Keratinocyte (primary cell): ENCODE measurements around the gene PRDX1. TPM values are rescaled to one million over a fixed set of nuclear protein-coding genes. Genes with fewer than 3 reads are reported as not detected.

Experiments used
- DNase-seq: peaks from one replicate; pipeline ENCODE4 v3.0.0-alpha.2; 2011; ENCODE audit warnings: low read depth, missing footprints, low spot score
- FAIRE-seq: peaks from 2 replicates; lab custom pipeline; 2011; peaks lifted over from hg19 to GRCh38; lab: Jason Lieb, UNC
- H2AFZ ChIP-seq: 2 replicates; pipeline ENCODE4 v1.6.0; 2012; ENCODE audit warnings: low read length, control low read depth, inconsistent platforms; ENCODE audit not compliant: control insufficient read depth
- H3K27ac ChIP-seq: 2 replicates; pipeline ENCODE4 v1.5.1; 2011; ENCODE audit warnings: low read length; ENCODE audit not compliant: control insufficient read depth, insufficient read depth
- H3K27me3 ChIP-seq: 3 replicates; pipeline ENCODE4 v1.6.0; 2011; ENCODE audit warnings: low read length; ENCODE audit not compliant: control insufficient read depth, insufficient read depth; ENCODE audit errors: extremely low read depth
- H3K36me3 ChIP-seq, 2 experiments: 2 replicates in 1 of 2; 3 replicates in 1 of 2; pipeline ENCODE4 v1.5.1; 2011; ENCODE audit warnings: low read length in 2 of 2, mild to moderate bottlenecking in 1 of 2; ENCODE audit not compliant: control insufficient read depth in 2 of 2, insufficient read depth in 2 of 2; ENCODE audit errors: extremely low read depth in 1 of 2
- H3K4me1 ChIP-seq: 3 replicates; pipeline ENCODE4 v1.5.1; 2011; ENCODE audit warnings: low read length; ENCODE audit not compliant: control insufficient read depth, insufficient read depth; ENCODE audit errors: extremely low read depth
- H3K4me2 ChIP-seq: 3 replicates; pipeline ENCODE4 v1.6.0; 2011; ENCODE audit warnings: low read depth, low read length; ENCODE audit not compliant: control insufficient read depth, insufficient read depth; ENCODE audit errors: extremely low read depth
- H3K4me3 ChIP-seq, 3 experiments: fragments of 200-600 bp in 1 of 3; sonication (generic) in 1 of 3; 2 replicates in 2 of 3; 3 replicates in 1 of 3; pipeline ENCODE4 v1.5.1; 2011 to 2016; ENCODE audit warnings: low read length in 3 of 3, mild to moderate bottlenecking in 3 of 3, control low read depth in 2 of 3, inconsistent platforms in 1 of 3, low read depth in 1 of 3, mixed read lengths in 1 of 3, mixed run types in 1 of 3, moderate library complexity in 1 of 3; ENCODE audit not compliant: control insufficient read depth in 2 of 3, insufficient read depth in 2 of 3; ENCODE audit errors: extremely low read depth in 1 of 3
- H3K79me2 ChIP-seq: 2 replicates; pipeline ENCODE4 v1.6.0; 2012; ENCODE audit warnings: low read length; ENCODE audit not compliant: control insufficient read depth, insufficient read depth
- H3K9ac ChIP-seq: 3 replicates; pipeline ENCODE4 v1.6.0; 2011; ENCODE audit warnings: low read length; ENCODE audit not compliant: control insufficient read depth, insufficient read depth; ENCODE audit errors: extremely low read depth
- H3K9me1 ChIP-seq: 3 replicates; pipeline ENCODE4 v1.6.0; 2011; ENCODE audit warnings: low read length; ENCODE audit not compliant: control insufficient read depth, insufficient read depth; ENCODE audit errors: extremely low read depth
- H3K9me3 ChIP-seq: 2 replicates; pipeline ENCODE4 v1.5.1; 2012; ENCODE audit warnings: low read depth, low read length; ENCODE audit not compliant: control insufficient read depth
- H4K20me1 ChIP-seq: 3 replicates; pipeline ENCODE4 v1.6.0; 2011; ENCODE audit warnings: low read length; ENCODE audit not compliant: control insufficient read depth, insufficient read depth; ENCODE audit errors: extremely low read depth
- CTCF ChIP-seq, 3 experiments: IDR thresholded peaks in 1 of 3; conservative IDR thresholded peaks in 1 of 3; optimal IDR thresholded peaks in 1 of 3; 2 replicates in 2 of 3; 3 replicates in 1 of 3; pipeline versions ENCODE3 to v1.5.1; 2011; ENCODE audit warnings: low read length in 3 of 3, mild to moderate bottlenecking in 3 of 3, moderate library complexity in 2 of 3, control low read depth in 1 of 3, inconsistent platforms in 1 of 3; ENCODE audit not compliant: insufficient read depth in 2 of 3; ENCODE audit errors: extremely low read depth in 1 of 3
- EZH2 ChIP-seq: IDR thresholded peaks from one replicate; pipeline ENCODE4 v1.6.1; 2012; ENCODE audit warnings: inconsistent platforms, mild to moderate bottlenecking, low read length, moderate library complexity
- dilution Hi-C: fragments of 300-500 bp; cut with MboI; formaldehyde crosslinking; loops from one replicate; pipeline ENCODE4 v1.7.0; 2020; ENCODE audit warnings: low sequenced_read_pairs; ENCODE audit not compliant: extremely low pct_ligation_motif_present
- polyA plus RNA-seq, 5 experiments: library from polyadenylated mRNA; depleted of rRNA in 3 of 5; stranded (reverse) in 3 of 5; stranded (forward) in 1 of 5; unstranded in 1 of 5; fragments of >200 nt; gene quantifications; 1 replicate in 1 of 5; 2 replicates in 3 of 5; 3 replicates in 1 of 5; pipeline versions ENCODE4 v1.2.1 to v1.2.3, GENCODE V29; 2011 to 2012; ENCODE audit warnings: missing spikeins in 2 of 5, low read depth in 1 of 5, low replicate concordance in 1 of 5

The PRDX1 gene
- polyA plus RNA-seq, 1 donor (not counting 4 experiments of a cell fraction or from before 2014, with no cell fraction given): 1,251 TPM

GRCh38 chr1:45510036-45510971 lies 11.4 kb downstream of the PRDX1 start:
- Histone ChIP-seq H3K27me3 (no peaks in the 10 kb centered on the region), H3K9me3 (no peaks in the 10 kb centered on the region), H3K79me2 (peaks cover 2% of the 10 kb centered on the region), H3K9ac (no peak overlapping the region), H4K20me1 (peaks cover 5% of the 10 kb centered on the region), H2AFZ (no peak overlapping the region), H3K27ac (no peak overlapping the region), H3K9me1 (no peaks in the 10 kb centered on the region), H3K4me3 (no peak overlapping the region), H3K4me1 (no peaks in the 10 kb centered on the region), H3K36me3 (peaks cover 34 to 37% of the 10 kb centered on the region in 2 experiments), H3K4me2 (no peak overlapping the region)
- no peak for FAIRE-seq
- no peak for TF ChIP-seq EZH2
- no peak for TF ChIP-seq CTCF (optimal IDR thresholded peaks at IDR 0.05 in 1 of 3, IDR thresholded peaks at IDR 0.05 in 1 of 3, conservative IDR thresholded peaks at IDR 0.05 in 1 of 3; ENCODE audit: extremely low read depth in 1 of 3, insufficient read depth in 2 of 3, low read length in 3 of 3)
- DNase-seq: no peak
- dilution Hi-C loops: no loop called here

GRCh38 chr1:45508295-45509151 lies 13.2 kb downstream of the PRDX1 start:
- Histone ChIP-seq H3K79me2 (no peaks in the 10 kb centered on the region), H3K9ac (no peak overlapping the region), H2AFZ (no peak overlapping the region), H3K4me1 (no peaks in the 10 kb centered on the region), H3K36me3 (peaks cover 26 to 27% of the 10 kb centered on the region in 2 experiments), H3K9me1 (no peaks in the 10 kb centered on the region), H3K9me3 (no peaks in the 10 kb centered on the region), H3K4me2 (no peak overlapping the region), H4K20me1 (peaks cover 5% of the 10 kb centered on the region), H3K27ac (no peak overlapping the region), H3K27me3 (no peaks in the 10 kb centered on the region), H3K4me3 (no peak overlapping the region)
- dilution Hi-C loops: no loop called here
- FAIRE-seq (no peak), DNase-seq (no peak)
- peak in 1 of 3 experiments; percentile 21 for TF ChIP-seq CTCF (optimal IDR thresholded peaks at IDR 0.05 in 1 of 3, IDR thresholded peaks at IDR 0.05 in 1 of 3, conservative IDR thresholded peaks at IDR 0.05 in 1 of 3; ENCODE audit: extremely low read depth in 1 of 3, insufficient read depth in 2 of 3, low read length in 3 of 3)
- no peak for TF ChIP-seq EZH2
